Activated CD8-positive, alpha-beta memory T cell treated with anti-CD3 and anti-CD28 coated beads for 24 hours (primary cell): ENCODE results near the gene PDIA6.
"Not testable (repeated sequence)": the region's sequence is repeated elsewhere in the genome, so short reads cannot be mapped to it uniquely, and the experiment has no call there.

ENCODE experiments used
- DNase-seq: peaks from one replicate; pipeline ENCODE4 v3.0.0-alpha.2; 2020

The PDIA6 gene

DNA sequence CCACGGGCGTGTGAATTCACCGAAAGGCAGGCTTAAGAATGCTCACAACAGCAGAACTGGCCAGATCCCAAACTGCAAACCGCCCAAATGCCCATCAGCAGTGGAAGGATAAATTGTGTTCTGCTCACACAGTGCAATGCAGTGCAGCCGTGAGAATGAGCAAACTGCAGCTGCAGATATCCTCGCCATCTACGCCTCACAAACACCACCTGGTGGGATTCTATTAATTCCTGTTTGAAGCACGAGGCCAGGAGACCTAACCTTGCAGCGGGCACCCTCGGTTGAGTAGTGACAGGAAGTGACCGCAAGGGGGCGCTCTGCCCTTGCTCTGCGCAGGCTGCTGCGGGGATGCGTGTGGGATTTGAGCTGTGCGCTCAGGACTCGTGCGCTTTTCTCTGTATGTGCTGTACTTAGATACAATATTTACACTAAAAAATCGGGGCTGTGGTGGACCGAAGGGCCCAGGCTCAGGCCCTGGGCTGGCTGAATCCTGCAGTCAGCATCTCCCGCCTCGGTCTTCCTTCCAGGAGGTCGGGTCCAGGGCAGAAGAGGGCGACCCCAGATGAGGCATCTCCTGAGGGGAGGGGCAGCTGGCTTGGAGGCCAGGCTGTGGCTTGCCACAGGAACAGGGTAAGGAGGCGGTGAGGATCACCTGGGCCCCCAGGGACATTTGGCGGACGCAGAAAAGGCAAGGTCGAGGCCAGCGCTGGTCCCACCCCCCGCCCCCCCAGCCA lies 19.8 kb upstream of the PDIA6 start:
- DNase-seq, result peak; percentile 92

GRCh38 chr2:10831400-10831985 lies 18.9 kb upstream of the PDIA6 start:
- DNase-seq, result no peak

DNA sequence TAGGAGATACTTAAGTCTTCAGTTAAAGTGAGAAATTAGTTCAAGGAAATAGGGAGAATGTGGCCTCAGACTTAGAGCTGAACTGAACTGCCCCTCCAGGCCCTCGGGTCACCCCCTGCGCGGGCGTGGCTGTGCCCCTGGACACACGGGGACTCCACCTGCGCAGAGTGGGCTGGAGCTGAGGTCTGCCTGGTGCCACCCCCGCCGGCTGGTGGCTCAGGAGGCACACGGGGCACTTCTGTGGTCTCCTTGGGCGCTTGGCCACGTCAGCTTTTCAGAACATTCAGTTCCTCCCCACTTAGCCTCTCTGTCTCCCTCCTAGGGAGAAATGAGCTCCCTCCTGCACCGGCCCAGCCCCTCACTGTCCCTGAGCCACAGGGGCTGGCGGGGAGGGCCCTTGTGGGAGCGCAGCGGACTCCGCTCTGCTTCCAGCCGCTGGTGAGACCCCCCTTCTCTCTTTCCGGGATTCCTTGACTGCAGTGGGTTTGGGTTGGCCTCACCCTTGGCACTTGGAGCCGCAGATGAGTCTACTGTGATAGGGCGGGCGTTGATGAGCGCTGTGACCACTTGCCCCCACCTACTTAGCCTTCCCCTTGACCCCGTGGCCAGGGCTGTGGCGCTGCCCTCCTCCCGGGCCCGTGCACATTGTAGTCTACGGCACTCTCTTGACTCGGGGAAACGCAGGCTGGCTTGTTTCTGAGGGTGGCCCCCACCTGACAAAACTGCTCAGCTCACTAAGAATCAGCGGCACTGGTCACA lies 18.2 kb upstream of the PDIA6 start:
- no peak for DNase-seq

DNA sequence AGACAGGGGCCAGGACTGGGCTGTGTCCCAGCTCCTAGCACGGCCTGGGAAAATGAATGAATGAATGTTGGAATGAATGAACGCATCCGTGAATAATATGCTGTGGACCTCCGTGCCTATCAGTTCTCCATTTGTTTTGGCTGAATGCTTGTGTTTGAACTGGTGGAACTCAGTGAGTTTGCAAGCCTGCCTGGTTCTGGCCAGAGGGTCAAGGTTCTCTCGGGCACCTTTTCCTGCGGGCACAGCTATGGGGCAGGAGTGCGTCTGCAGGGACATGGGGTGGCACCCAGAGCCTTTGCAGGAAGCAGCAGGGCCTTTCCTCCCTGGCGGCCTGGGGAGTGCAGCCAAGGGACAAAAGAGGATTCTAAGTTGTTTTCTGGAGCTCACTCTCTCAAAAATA lies 17.6 kb upstream of the PDIA6 start:
- DNase-seq, result no peak

DNA sequence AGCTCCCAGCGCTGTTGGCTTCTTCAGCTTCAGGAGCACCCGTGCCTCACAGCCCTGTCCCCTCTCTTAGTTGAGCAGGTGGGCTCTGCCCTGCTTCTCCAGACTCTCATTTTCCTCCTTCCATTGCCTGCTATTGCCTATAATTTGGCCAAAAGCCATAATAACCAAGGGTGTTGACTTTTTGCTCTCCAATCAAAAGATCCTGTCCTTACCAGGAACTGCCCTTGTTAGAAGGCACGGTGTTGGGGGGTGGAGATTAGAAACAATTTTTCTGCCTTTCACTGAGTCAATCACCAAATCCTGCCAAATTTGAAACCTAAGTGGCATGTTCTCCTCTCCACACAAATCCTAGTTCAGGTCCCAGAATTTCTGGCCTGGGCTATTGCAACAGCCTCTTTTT lies 16.7 kb upstream of the PDIA6 start:
- DNase-seq, result no peak

- DNase-seq, result no peak
These were observed 15.8 kb upstream of the PDIA6 start for GRCh38 chr2:10828346-10828745.

- no peak for DNase-seq
These were observed 14.0 kb upstream of the PDIA6 start for GRCh38 chr2:10826625-10827024.

- no peak for DNase-seq
These were observed 13.4 kb upstream of the PDIA6 start for GRCh38 chr2:10826026-10826425.

DNA sequence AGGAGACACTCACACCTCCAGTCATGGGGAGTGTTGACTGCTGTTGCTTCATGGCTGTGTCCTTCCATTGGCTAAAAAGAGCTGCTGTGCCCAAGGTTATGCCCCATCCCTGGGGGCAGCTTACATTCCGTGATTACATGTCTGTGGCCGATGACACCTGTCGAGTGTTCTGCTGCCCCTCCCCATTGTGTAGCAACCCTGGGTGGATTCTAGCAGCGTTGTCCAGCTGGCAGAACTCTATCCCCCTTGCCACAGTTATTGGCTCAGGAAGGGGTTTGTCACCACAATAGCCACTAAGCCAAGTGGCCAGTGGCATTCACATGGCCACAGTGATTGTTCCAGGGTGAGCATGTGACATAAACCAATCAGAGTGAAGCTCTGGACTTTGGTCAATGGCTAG lies 11.6 kb upstream of the PDIA6 start:
- no peak for DNase-seq

DNA sequence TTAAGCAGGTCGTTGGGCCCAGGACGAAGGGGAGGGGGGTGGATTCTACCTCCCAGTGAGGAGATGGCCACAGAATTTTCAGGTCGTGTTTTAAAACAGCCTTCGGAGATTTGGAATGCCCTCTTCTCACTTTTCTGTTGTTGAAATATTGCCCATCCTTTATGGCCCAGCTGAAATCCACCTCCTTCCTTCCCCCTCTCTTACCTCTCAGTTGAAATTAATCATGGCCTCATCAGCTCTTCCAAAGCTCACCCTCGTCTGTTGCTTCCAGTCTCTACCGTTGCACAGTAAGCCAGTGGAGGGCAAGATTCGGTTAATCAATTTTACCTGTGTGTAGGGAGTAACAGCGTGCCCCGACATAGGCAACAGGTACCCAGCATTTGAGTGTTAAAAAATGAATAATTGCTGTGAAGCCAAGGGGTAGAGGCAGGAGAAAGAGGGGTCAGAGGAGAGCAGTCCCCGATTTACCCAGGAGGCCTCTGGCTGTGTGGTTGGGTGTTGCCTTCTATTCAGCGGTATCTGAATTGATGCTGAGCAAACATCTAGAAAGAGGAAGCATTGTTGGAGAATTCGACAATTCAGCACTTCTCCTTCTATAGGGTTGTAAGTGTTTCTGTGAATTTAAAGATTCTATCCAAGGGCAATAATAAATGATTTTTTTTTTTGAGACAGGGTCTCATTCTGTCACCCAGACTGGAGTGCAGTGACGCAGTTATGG lies 8.6 kb upstream of the PDIA6 start:
- no peak for DNase-seq

DNA sequence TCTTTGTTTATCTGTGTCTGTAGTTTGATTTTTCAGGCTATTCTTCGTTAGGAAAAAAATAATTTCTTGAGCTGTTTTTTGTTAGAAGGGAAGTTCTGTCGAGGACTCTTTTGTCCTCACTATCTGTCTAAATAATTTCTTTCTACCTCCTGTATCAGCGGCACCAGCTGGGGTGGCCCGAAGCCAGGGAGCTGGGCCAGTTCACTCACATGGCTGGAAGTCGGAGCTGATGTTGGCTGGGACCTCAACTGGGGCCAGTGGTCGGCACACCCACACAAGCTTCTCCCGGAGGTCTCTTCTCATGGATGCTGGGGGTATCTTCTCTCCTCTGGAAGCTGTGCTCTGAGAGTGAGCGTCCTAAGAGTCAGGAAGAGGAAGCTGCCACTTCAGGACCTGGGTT lies 8.0 kb upstream of the PDIA6 start:
- DNase-seq, result no peak

DNA sequence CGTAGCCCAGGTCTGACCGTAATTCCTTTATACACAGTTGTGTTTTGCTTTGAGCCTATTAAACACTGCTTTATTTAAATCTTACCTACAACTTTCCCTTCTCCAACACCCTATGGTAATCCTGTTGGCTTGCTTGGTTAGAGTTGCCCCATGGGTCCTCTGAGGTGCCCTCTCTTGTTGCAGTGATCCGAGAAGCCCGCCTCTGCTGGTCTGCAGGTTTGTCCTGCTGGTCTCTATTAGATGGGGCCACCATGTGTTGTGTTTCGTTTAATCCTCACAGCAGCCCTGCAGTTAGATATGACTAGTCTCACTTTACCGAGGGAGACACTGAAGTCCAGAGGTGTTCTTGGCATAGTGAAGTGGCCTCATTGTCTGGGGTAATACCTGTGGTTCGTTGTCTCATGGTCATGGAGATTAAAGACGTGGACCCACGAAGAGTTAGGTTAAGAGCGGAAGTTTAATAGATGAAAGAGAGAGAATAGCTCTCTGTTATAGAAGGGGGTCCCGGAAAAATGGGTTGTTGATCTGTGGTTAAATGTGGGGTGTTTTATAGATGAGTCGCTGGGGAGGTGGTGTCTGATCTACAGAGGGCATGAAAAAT lies 7.2 kb upstream of the PDIA6 start:
- DNase-seq, result no peak

GRCh38 chr2:10818984-10819383 lies 6.4 kb upstream of the PDIA6 start:
- no peak for DNase-seq

DNA sequence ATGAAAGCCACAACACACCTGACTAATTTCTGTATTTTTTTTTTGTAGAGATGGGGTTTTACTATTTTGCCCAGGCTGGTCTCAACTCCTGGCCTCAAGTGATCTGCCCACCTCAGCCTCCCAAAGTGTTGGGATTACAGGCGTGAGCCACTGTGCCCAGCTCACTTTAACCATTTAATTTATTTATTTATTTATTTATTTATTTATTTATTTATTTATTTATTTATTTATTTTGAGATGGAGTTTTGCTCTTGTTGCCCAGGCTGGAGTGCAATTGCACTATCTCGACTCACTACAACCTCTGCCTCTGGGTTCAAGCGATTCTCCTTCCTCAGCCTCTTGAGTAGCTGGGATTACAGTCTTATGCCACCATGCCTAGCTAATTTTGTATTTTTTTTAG lies 5.7 kb upstream of the PDIA6 start:
- not testable (repeated sequence) for DNase-seq

DNA sequence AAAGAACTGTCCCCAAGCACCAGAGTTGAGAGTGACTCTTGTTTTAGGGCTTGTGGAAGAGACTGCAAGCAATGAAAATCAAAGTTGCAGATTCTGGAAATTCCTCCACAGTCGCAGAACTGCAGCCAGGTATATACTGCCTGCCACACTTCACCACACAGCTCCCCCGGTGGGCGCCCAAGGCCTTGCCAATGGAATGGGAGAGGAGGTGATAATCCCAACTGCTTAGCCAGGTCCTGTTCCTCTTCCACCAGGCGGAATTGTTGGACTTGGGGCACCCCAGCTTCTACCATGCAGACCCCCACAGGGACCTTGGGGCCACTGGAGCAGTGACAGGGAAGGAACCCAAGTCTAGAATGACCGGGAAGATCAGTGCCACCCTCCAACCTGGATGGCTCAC lies 4.8 kb upstream of the PDIA6 start:
- DNase-seq, result no peak

GRCh38 chr2:10814571-10815331 lies 2.2 kb upstream of the PDIA6 start:
- no peak for DNase-seq

DNA sequence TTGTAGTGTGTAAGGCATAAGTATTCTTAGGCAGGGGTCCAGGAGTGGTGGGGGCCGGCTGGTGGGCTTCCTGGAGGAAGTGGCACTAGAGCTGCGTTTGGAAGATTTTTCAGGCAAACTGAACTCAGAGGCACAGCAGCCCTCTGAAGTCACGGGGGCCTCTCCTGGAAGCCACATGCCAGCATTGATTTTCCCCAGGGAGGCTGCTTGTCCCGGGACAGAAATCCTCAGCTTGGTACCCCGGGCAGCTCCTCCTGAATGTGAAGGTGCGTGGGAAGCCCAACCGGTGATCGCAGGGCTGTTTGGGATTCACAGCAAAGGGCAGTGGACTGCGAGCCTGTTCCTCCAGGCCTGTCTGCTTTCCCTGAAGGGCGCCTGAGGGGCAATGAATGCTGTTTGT lies 1.6 kb upstream of the PDIA6 start:
- no peak for DNase-seq

DNA sequence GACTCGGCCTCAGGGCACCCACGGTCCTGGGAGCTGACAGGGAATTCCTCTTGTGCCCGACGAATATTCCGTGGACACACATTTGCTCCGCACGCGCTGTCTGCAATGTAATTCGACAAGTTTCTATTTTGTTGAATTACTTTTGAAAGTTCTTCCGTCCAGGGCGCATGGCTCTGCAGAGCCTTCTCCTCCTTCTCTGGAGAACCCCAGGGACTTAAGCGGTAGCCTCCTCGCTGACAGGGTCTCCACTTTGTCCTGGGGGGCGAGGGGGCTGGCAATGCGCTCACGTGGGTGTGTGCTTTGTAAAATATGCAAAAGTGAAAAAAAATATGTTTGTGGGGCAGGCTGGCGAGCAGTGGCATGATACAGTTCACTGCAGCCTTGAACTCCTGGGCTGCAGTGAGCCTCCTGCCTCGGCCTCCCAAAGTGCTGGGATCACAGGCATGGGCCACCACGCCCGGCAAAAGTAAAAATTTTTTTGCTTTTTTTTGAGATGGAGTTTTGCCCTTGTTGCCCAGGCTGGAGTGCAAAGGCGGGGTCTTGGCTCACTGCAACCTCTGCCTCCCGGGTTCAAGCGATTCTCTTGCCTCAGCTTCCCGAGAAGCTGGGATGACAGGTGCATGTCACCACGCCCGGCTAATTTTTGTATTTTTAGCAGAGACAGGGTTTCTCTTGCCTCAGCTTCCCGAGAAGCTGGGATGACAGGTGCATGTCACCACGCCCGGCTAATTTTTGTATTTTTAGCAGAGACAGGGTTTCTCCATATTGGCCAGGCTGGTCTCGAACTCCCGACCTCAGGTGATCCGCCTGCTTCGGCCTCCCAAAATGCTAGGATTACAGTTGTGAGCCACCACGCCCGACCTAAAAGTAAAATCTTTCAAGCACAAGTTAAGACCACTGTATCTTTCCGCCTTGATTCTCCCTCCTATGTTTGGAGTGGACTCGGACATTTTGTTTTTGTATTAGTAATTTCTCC lies 866 bp upstream of the PDIA6 start:
- not testable (repeated sequence) for DNase-seq

- no peak for DNase-seq
These were observed 1.1 kb downstream of the PDIA6 start for GRCh38 chr2:10811517-10811916.

GRCh38 chr2:10810202-10811161 lies 2.1 kb downstream of the PDIA6 start:
- no peak for DNase-seq
